ENCODE measurements around the gene TRIM47.

TRIM47 gene

GRCh38 chr17:75906143-75906884 is 27.9 kb upstream of the TRIM47 start:
- FAIRE-seq, result no peak

DNA sequence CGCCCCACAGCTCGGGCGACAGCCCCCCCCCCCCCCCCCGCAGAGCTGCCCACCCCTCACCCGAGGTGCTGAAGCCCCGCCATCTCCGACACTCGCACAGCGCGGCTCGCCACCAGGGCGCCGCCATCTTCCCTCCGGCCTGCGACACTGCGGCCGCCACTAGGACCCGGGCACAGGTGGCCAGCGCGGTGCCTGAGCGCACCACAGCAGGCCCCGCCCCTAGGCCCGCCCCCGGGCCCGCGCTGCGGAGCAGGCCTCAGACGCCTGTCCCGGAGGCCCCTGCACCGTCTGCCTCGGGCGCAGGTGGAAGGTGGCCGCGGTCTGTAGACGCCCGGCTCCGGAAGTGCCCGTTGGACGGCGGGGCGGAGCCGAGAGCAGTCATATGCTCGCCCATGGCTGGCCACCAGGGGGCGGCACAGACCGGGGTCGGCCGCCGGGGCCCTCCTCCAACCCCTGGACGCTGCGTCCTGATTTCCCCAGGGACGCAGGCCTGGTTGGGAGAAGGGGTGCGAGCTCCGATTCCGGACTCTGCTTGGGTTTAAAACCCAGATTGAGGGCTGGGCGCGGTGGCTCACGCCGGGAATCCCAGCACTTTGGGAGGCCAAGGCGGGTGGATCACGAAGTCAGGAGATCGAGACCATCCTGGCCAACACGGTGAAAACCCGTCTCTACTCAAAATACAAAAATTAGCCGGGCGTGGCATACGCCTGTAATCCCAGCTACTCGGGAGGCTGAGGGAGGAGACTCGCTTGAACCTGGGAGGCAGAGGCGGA is 26.6 kb upstream of the TRIM47 start, which contains the start of gene MRPL38:
TSS of gene MRPL38 (minus strand) at position 136 of the 773 bp plus-strand sequence. CDS start at position 127, 9 bp downstream.
- no peak for FAIRE-seq

DNA sequence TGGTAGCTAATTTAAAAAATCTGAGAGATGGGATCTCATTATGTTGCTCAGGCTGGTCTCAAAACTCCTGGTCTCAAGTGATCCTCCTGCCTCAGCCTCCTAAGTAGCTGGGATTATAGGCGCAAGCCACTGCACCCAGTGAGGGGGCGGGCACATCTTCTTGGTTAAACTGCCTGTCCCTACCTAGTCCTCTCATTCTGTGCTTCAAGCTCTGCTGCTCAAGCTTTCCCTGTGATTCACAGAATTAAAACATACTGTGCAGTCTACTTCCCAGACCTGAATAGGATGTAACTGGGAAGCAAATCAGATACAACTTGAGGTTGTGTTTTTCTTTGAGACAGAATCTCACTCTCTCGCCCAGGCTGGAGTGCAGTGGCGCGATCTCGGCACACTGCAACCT is 24.0 kb upstream of the TRIM47 start:
- no peak for FAIRE-seq

DNA sequence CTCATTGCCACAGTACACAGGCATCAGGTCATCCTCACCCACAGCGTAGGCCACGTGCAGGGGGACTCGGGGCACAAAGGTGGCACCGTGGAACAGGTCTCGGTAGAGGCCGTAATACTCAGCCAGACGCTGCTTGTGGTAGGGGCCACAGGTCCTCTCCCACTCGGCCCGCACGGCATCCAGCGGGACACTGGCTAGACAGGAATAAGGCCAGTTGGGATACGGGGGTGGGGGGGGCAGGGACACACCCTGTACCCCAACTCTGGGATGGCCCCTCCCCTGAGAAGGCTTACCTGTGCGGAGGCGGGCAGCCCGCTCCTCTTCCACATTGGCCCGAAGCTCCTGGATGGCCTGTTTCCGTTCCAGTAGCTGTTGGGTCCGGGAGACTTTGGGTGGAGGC is 23.3 kb upstream of the TRIM47 start:
- no peak for FAIRE-seq

- FAIRE-seq, result no peak
Observed at GRCh38 chr17:75900691-75901533, 22.5 kb upstream of the TRIM47 start.

DNA sequence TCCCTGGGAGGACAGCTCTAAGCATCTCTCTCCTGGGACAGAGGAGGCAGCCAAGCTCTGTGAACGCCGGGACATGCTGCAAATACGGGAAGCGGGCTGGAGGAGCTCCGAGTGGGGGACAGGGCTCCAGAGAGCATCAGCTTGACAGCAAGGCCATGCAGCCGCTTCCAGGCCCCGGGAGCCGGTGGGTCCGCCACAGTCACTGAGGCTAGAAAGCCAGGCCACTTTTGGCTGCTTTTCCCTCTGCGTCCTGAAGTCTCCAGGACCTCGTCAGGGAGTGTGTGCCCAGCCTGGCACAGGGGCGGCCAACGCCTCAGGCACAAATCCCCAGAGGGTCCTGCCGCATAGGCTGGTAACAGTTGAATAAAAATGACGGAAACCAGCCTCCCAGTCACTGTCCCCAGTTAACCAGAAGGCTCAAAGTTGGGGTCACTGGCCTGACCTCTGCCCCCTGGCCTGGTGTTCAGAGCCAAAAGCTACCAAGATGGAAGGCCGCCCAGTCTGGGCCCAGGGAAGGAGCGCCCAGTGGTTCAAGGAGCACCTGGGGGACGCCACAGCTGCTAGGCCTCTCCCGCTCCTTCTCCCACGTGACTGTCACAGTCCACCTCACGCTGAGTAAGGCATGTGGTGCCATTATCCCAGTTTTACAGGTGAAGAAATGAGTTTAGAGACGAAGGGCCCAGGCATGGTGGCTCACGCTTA is 21.5 kb upstream of the TRIM47 start:
- no peak for FAIRE-seq

- FAIRE-seq, result no peak
Observed at GRCh38 chr17:75899353-75899752, 21.0 kb upstream of the TRIM47 start.

- FAIRE-seq, result no peak
Observed at GRCh38 chr17:75898791-75899190, 20.4 kb upstream of the TRIM47 start.

- no peak for FAIRE-seq
Observed at GRCh38 chr17:75898065-75898464, 19.7 kb upstream of the TRIM47 start.

GRCh38 chr17:75897160-75898019 is 19.0 kb upstream of the TRIM47 start:
- no peak for FAIRE-seq

DNA sequence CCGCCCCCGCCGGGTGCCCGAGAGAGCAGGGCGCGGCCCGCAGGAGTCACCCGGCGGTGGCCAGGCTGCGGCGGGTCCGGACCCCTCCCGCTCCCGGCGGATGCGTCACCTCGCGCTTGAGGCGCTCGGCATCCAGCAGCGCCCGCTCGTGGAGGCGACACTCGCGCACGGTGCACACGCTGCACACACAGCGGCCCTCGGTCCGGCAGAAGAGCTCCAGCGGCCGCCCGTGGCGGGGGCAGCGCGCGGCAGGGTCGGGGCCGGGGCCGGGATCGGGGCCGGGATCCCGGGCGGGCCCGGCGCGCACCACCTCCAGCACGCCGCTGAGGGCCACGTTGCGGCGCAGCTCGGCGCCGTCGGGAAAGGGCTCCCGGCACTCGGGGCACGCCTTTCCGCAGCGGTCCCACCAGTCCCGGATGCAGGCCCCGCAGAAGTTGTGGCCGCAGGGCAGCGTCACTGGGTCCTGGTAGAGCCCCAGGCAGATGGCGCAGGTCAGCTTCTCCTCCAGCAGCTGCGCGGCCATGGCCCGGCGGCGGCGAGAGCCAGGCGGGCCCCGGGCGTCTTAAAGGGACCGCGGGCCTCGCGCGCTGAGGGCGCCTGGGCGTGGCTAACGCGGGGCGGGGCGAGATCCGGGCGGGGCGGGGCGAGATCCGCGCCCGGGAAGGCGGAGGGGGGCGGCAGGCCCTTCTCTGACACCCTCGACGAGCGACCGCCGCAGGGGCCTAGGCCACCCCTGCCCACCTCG is 18.2 kb upstream of the TRIM47 start, which contains the start of gene TRIM65:
TSS of gene TRIM65 (minus strand) at position 537 of the 745 bp plus-strand sequence. CDS start at position 523, 14 bp downstream.
- FAIRE-seq, result no peak

DNA sequence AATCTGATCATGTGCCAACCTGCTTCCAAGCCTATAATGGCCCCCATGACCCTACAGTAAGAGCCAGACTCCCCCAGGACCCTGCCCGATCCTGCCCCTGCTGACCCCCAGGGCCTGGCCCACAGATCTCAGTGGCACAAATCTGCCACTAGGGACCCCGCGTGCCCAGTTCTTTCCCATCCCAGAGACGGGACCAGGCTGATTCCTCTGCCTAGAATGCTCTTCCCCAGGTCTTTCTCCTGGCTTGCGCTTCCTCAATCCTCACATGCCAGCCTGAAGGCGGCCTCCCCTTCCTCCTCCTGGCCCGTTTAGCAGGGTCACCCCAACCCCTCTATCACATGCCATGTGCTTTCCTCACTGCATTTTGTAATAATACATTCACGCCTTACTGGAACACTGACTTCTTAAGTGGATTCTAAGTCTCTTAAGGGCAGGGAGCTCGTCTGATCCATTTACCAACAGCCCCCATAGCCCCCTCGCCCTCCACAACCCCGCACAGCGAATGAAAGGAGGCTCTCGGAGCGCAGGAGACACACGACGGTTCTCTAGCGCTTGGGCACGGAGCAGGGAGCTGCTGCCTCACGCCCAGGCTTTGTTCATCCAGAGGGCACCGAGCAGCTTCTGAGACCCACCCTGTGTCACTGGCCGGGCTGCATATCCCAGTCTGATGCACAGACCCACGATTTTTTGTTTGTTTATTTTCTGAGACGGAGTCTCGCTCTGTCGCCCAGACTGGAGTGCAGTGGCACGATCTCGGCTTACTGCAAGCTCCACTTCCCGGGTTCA is 17.2 kb upstream of the TRIM47 start:
- FAIRE-seq, result no peak

GRCh38 chr17:75894049-75894733 is 15.8 kb upstream of the TRIM47 start:
- FAIRE-seq, result no peak

DNA sequence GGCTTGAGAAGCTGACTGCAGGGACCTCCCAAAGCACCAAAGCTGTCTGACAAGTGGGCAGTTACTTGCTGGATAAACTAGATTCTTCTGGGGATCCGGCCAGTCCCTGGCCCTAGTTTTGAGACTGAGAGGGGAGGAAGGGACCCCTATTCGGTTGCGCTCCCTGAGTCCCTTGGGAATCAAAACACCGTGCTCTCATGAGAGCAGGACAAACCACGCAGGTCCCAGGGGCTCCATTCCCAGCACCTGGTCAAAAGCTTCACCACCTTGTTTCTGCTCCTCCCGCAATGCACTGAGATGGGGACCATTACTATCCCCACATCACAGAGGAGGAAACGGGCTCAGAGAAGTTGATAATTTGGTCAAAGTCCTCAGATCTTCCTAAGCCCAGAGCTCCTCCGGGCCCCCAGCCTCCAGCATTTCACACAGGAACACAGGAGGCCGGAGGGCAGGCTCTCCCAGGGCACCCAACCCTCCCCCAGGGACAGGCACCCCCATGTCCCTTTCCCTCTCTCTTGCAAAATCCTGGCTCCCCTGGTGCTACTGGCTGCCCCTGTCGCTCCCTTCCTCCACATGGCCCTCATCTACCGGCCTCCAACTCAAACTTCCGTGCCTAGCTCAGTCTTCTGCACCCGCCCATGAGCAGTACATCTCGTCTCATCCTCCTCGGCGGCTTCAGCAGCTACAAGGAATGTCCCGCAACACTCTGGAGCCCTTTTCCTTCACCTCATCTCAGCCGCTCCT is 15.1 kb upstream of the TRIM47 start:
- FAIRE-seq, result no peak

DNA sequence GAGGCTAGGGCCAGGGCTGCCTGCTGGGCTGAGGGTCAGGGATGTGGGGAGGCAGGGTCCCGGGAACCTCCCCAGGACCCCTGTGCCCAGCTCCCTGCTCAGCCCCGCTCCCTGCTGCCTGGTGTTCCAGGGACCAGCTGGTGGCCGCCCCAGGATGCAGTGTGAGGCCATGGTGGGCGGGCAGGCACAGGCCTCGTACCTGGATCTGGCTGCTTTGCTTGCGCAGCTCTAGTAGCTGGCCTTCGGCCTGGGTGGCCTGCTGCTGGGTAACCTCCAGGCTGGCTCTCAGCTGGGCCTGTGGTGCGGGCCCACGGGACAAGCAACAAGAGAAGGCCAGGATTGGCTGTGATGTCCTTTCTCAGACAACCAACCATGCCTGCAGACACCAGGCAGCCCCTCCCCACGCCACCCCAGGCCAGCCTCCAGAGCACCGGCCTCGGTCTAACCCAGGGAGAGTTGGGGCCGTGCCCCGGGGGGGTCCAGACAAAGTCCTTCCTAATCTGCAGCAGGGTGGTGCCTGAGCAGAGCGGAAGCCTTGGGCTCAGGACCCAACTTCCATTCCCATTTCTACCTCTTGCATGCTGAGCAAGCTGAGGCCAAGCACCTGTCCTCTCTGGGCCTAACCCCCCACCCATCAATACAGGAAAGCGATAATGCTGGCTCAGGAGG is 14.3 kb upstream of the TRIM47 start:
- FAIRE-seq, result no peak

- no peak for FAIRE-seq
Observed at GRCh38 chr17:75891605-75892555, 13.5 kb upstream of the TRIM47 start.

Measured in TTC549 (cell line).